Measurements from ENCODE around the gene LGR6.

LGR6 gene

DNA sequence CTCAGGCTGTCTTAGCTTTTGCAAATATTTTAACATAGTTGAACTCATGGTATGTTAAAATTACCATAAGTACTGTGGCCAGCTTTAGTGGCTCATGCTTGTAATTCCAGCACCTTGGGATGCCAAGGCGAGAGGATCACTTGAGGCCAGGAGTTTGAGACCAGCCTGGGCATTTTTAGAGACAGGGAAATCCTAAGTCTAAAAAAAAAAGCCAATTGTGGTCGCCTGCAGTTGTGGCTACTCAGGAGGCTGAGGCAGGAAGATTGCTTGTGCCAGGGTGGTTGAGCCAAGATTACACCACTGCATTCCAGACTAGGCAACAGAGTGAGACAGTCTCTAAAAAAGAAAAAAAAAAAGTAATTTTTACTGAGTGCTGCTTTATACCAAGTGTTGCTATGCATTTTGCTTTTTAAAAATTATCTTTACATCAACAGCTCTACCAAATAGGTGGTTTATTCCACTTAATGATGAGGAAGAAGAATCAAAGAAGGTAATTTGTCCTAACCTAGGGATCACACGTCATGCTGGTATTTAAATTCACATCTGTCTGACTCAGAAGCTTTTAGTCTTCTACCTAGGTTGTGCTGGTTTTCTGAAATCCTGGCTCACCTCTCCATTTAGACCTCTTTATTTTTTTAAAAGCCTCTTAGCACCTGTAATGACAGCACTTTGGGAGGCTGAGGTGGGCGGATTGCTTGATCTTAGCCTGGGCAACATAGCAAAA, 171.7 kb downstream of the LGR6 start:
- no peak overlapping the region for H2AFZ ChIP-seq (ENCODE audit: low read length)
- DNase-seq, result no peak
- H3K27me3 ChIP-seq (replicated peaks; ENCODE audit: insufficient read depth, low read length), result no peaks in the 10 kb centered on the region
- no peak overlapping the region for H3K9ac ChIP-seq (ENCODE audit: low read length)
- H3K9me2 ChIP-seq (replicated peaks; ENCODE audit: insufficient read depth, low read length), result no peaks in the 10 kb centered on the region
- no peak overlapping the region for H3K4me2 ChIP-seq (ENCODE audit: low read depth, low read length)
- H4K20me1 ChIP-seq (ENCODE audit: insufficient read depth, low read length), result peaks cover 3% of the 10 kb centered on the region; the same call in 1 of the 2 replicates
- H3K4me3 ChIP-seq (ENCODE audit: low read length), result no peak overlapping the region
- no peak overlapping the region for H3K27ac ChIP-seq (ENCODE audit: low read length)
- peaks cover 79% of the 10 kb centered on the region for H3K79me2 ChIP-seq (ENCODE audit: low read length)
- H3K36me3 ChIP-seq (replicated peaks; ENCODE audit: insufficient read depth, low read length), result no peaks in the 10 kb centered on the region
- H3K9me3 ChIP-seq (replicated peaks; ENCODE audit: insufficient read depth, low read length), result no peaks in the 10 kb centered on the region
- TF ChIP-seq, protein P1, sequence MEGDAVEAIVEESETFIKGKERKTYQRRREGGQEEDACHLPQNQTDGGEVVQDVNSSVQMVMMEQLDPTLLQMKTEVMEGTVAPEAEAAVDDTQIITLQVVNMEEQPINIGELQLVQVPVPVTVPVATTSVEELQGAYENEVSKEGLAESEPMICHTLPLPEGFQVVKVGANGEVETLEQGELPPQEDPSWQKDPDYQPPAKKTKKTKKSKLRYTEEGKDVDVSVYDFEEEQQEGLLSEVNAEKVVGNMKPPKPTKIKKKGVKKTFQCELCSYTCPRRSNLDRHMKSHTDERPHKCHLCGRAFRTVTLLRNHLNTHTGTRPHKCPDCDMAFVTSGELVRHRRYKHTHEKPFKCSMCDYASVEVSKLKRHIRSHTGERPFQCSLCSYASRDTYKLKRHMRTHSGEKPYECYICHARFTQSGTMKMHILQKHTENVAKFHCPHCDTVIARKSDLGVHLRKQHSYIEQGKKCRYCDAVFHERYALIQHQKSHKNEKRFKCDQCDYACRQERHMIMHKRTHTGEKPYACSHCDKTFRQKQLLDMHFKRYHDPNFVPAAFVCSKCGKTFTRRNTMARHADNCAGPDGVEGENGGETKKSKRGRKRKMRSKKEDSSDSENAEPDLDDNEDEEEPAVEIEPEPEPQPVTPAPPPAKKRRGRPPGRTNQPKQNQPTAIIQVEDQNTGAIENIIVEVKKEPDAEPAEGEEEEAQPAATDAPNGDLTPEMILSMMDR (IDR thresholded peaks at IDR 0.05; ENCODE audit: low read length), result no peak
- TF ChIP-seq EZH2 (optimal IDR thresholded peaks at IDR 0.05; ENCODE audit: low read depth, low read length), result no peak
- no peak for TF ChIP-seq EZH2phosphoT487 (IDR thresholded peaks at IDR 0.05; ENCODE audit: low read length)
- H3F3A ChIP-seq (ENCODE audit: insufficient read depth, low read length), result no peaks in the 10 kb centered on the region
- no peaks in the 10 kb centered on the region for H3K4me1 ChIP-seq (ENCODE audit: low read length)

DNA sequence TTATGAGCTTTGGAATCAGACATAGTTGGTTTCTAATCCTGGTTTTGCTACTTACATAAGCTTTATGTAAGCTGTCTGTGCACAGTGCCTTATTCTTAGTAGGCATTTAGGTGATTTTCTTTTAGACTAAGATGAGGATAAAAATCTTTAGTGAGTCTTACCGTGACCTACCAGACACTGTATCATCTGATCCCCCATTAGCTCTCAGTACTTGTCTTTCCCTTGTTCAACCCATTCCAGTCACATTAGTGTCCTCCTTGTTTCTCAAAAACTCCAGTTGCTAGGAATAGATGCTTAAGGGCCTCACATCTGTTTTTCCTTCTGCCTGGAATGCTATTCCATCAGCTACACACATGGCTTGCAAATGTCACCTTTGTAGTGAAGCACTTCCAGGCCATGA, 173.7 kb downstream of the LGR6 start:
- Histone ChIP-seq H3K79me2 (ENCODE audit: low read length) (peaks cover 78% of the 10 kb centered on the region), H3K9me2 (replicated peaks; ENCODE audit: insufficient read depth, low read length) (no peaks in the 10 kb centered on the region), H3K9me3 (replicated peaks; ENCODE audit: insufficient read depth, low read length) (no peaks in the 10 kb centered on the region), H3K4me1 (ENCODE audit: low read length) (no peaks in the 10 kb centered on the region), H3K4me3 (ENCODE audit: low read length) (no peak overlapping the region), H3K27me3 (replicated peaks; ENCODE audit: insufficient read depth, low read length) (no peaks in the 10 kb centered on the region), H3F3A (ENCODE audit: insufficient read depth, low read length) (no peaks in the 10 kb centered on the region), H3K4me2 (ENCODE audit: low read depth, low read length) (no peak overlapping the region), H4K20me1 (ENCODE audit: insufficient read depth, low read length) (peaks cover 3% of the 10 kb centered on the region; the same call in 1 of the 2 replicates), H3K36me3 (replicated peaks; ENCODE audit: insufficient read depth, low read length) (no peaks in the 10 kb centered on the region), H3K27ac (ENCODE audit: low read length) (no peak overlapping the region), H2AFZ (ENCODE audit: low read length) (no peak overlapping the region), H3K9ac (ENCODE audit: low read length) (no peak overlapping the region)
- DNase-seq, result no peak
- TF ChIP-seq EZH2phosphoT487 (IDR thresholded peaks at IDR 0.05; ENCODE audit: low read length) (no peak), EZH2 (optimal IDR thresholded peaks at IDR 0.05; ENCODE audit: low read depth, low read length) (no peak)
- TF ChIP-seq, protein P1 (IDR thresholded peaks at IDR 0.05; ENCODE audit: low read length), result no peak

Measured in MM.1S (cell line).